Measurements from ENCODE around the gene LHX3.

Gene LHX3

DNA sequence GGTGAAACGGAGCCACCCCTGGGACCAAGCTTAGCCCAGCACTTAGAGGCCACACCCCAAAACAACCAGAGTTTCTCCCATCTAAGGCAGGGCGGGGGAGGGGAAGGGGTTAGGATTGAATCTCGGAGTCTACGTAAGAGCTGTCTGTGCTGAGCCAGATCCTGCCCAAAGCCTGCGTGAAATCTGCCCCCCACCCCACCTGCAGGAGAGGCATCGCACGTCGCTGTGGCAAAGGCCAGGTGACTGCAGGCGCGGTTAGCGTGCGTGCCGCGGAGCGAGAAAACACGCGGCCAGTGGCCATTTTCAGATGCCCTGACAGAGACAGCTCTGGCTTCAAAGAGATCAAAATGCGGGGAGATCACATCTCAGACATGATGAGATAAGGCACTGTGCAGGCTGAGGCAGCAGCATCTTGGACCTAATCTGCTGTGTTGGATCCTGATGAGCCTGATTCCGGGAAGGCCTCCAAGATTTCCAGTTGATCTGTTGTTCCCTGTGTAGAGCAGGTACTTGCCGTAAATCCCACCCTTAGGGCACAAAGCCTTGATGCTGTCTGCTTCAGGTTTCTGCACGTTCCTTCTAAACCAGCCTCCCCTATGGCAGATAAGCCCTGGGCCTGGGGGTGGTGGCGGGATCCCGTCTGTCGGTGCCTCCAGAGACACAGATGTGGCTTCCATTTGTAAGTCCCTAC is 43.2 kb upstream of the LHX3 start (continued):
- TF ChIP-seq, protein P1, sequence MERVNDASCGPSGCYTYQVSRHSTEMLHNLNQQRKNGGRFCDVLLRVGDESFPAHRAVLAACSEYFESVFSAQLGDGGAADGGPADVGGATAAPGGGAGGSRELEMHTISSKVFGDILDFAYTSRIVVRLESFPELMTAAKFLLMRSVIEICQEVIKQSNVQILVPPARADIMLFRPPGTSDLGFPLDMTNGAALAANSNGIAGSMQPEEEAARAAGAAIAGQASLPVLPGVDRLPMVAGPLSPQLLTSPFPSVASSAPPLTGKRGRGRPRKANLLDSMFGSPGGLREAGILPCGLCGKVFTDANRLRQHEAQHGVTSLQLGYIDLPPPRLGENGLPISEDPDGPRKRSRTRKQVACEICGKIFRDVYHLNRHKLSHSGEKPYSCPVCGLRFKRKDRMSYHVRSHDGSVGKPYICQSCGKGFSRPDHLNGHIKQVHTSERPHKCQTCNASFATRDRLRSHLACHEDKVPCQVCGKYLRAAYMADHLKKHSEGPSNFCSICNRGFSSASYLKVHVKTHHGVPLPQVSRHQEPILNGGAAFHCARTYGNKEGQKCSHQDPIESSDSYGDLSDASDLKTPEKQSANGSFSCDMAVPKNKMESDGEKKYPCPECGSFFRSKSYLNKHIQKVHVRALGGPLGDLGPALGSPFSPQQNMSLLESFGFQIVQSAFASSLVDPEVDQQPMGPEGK (CRISPR knock-in tag; IDR thresholded peaks at IDR 0.05; ENCODE audit: borderline replicate concordance): no peak
- TF ChIP-seq CSDC2 (CRISPR knock-in tag; IDR thresholded peaks at IDR 0.05) (no peak), BACH2 (CRISPR knock-in tag; IDR thresholded peaks at IDR 0.05; ENCODE audit: borderline replicate concordance) (no peak)

GRCh38 chr9:136247551-136247916 is 42.6 kb upstream of the LHX3 start:
- no peak for ATAC-seq
- TF ChIP-seq ISL1 (CRISPR knock-in tag; IDR thresholded peaks at IDR 0.05) (no peak), CSRNP3 (CRISPR knock-in tag; IDR thresholded peaks at IDR 0.05) (no peak), ARNTL (CRISPR knock-in tag; IDR thresholded peaks at IDR 0.05; ENCODE audit: borderline replicate concordance, low read depth) (no peak), RARB (CRISPR knock-in tag; IDR thresholded peaks at IDR 0.05) (no peak), ZFP30 (CRISPR knock-in tag; IDR thresholded peaks at IDR 0.05) (no peak)

- TF ChIP-seq ZNF8 (CRISPR knock-in tag; IDR thresholded peaks at IDR 0.05) (no peak), TOX (CRISPR knock-in tag; IDR thresholded peaks at IDR 0.05; ENCODE audit: borderline replicate concordance) (no peak), SNAI2 (CRISPR knock-in tag; IDR thresholded peaks at IDR 0.05) (no peak), GLIS3 (CRISPR knock-in tag; IDR thresholded peaks at IDR 0.05) (no peak), CSRNP3 (CRISPR knock-in tag; IDR thresholded peaks at IDR 0.05) (no peak), PPARA (CRISPR knock-in tag; IDR thresholded peaks at IDR 0.05; ENCODE audit: borderline replicate concordance) (no peak), CSDC2 (CRISPR knock-in tag; IDR thresholded peaks at IDR 0.05) (no peak), ZC3H10 (CRISPR knock-in tag; IDR thresholded peaks at IDR 0.05) (no peak), TCF4 (CRISPR knock-in tag; IDR thresholded peaks at IDR 0.05; ENCODE audit: borderline replicate concordance) (no peak), ISL1 (CRISPR knock-in tag; IDR thresholded peaks at IDR 0.05) (no peak), RARB (CRISPR knock-in tag; IDR thresholded peaks at IDR 0.05) (no peak), ZNF565 (CRISPR knock-in tag; conservative IDR thresholded peaks at IDR 0.05; ENCODE audit: low read depth) (no peak)
- TF ChIP-seq, protein P2, sequence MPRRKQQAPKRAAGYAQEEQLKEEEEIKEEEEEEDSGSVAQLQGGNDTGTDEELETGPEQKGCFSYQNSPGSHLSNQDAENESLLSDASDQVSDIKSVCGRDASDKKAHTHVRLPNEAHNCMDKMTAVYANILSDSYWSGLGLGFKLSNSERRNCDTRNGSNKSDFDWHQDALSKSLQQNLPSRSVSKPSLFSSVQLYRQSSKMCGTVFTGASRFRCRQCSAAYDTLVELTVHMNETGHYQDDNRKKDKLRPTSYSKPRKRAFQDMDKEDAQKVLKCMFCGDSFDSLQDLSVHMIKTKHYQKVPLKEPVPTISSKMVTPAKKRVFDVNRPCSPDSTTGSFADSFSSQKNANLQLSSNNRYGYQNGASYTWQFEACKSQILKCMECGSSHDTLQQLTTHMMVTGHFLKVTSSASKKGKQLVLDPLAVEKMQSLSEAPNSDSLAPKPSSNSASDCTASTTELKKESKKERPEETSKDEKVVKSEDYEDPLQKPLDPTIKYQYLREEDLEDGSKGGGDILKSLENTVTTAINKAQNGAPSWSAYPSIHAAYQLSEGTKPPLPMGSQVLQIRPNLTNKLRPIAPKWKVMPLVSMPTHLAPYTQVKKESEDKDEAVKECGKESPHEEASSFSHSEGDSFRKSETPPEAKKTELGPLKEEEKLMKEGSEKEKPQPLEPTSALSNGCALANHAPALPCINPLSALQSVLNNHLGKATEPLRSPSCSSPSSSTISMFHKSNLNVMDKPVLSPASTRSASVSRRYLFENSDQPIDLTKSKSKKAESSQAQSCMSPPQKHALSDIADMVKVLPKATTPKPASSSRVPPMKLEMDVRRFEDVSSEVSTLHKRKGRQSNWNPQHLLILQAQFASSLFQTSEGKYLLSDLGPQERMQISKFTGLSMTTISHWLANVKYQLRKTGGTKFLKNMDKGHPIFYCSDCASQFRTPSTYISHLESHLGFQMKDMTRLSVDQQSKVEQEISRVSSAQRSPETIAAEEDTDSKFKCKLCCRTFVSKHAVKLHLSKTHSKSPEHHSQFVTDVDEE (CRISPR knock-in tag; IDR thresholded peaks at IDR 0.05): no peak
- TF ChIP-seq, protein P3, sequence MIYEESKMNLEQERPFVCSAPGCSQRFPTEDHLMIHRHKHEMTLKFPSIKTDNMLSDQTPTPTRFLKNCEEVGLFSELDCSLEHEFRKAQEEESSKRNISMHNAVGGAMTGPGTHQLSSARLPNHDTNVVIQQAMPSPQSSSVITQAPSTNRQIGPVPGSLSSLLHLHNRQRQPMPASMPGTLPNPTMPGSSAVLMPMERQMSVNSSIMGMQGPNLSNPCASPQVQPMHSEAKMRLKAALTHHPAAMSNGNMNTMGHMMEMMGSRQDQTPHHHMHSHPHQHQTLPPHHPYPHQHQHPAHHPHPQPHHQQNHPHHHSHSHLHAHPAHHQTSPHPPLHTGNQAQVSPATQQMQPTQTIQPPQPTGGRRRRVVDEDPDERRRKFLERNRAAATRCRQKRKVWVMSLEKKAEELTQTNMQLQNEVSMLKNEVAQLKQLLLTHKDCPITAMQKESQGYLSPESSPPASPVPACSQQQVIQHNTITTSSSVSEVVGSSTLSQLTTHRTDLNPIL (CRISPR knock-in tag; IDR thresholded peaks at IDR 0.05; ENCODE audit: low read depth): no peak
- TF ChIP-seq, protein P1 (CRISPR knock-in tag; IDR thresholded peaks at IDR 0.05; ENCODE audit: borderline replicate concordance): no peak
- no peak for ATAC-seq
Measured at GRCh38 chr9:136246849-136247550, 42.1 kb upstream of the LHX3 start.
